HepG2 (cell line): ENCODE data around the gene CCT6A. TPM values are rescaled to one million over a fixed set of nuclear protein-coding genes. Genes with fewer than 3 reads are reported as not detected.

ENCODE experiments used
- ARID2 ChIP-seq: sonication (generic); formaldehyde crosslinking; IDR thresholded peaks from 2 replicates; pipeline ENCODE4 v1.8.1; 2022; ENCODE audit warnings: mild to moderate bottlenecking, missing genetic modification reagents, borderline replicate concordance
- FOXO1 ChIP-seq: sonication (generic); formaldehyde crosslinking; IDR thresholded peaks from 2 replicates; pipeline ENCODE4 v1.4.0; 2020; ENCODE audit warnings: missing genetic modification reagents
- GMEB2 ChIP-seq: IDR thresholded peaks from 2 replicates; pipeline ENCODE4 v1.6.1; 2016; ENCODE audit warnings: missing biosample characterization, missing genetic modification reagents, low read depth
- HDAC1 ChIP-seq: sonication (generic); formaldehyde crosslinking; IDR thresholded peaks from 2 replicates; pipeline ENCODE4 v1.5.1; 2020; ENCODE audit warnings: mild to moderate bottlenecking, missing genetic modification reagents
- HNRNPL ChIP-seq: fragments of 200-400 bp; formaldehyde crosslinking; IDR thresholded peaks from 2 replicates; pipeline ENCODE4 v1.6.1; 2017; ENCODE audit warnings: mild to moderate bottlenecking, low read depth, low read length
- MED13 ChIP-seq: sonication (generic); formaldehyde crosslinking; IDR thresholded peaks from 2 replicates; pipeline ENCODE4 v1.5.0; 2020; ENCODE audit warnings: missing genetic modification reagents
- RERE ChIP-seq: IDR thresholded peaks from 2 replicates; pipeline ENCODE4 v1.6.1; 2016; ENCODE audit warnings: low read depth, missing genetic modification reagents, missing compliant biosample characterization
- SNAI1 ChIP-seq: sonication (generic); formaldehyde crosslinking; IDR thresholded peaks from 2 replicates; pipeline ENCODE4 v1.5.0; 2020; ENCODE audit warnings: mild to moderate bottlenecking, missing genetic modification reagents, borderline replicate concordance
- SOX5 ChIP-seq: IDR thresholded peaks from 2 replicates; pipeline ENCODE4 v1.6.1; 2016; ENCODE audit warnings: borderline replicate concordance
- STAT5B ChIP-seq: sonication (generic); formaldehyde crosslinking; IDR thresholded peaks from 2 replicates; pipeline ENCODE4 v1.4.0; 2020; ENCODE audit warnings: missing genetic modification reagents
- ZNF136 ChIP-seq: sonication (generic); formaldehyde crosslinking; IDR thresholded peaks from 2 replicates; pipeline ENCODE4 v1.8.1; 2022; ENCODE audit warnings: low read depth, mild to moderate bottlenecking, moderate library complexity, missing genetic modification reagents
- ZNF281 ChIP-seq: sonication (generic); formaldehyde crosslinking; IDR thresholded peaks from 2 replicates; pipeline ENCODE4 v1.4.0; 2020; ENCODE audit warnings: missing genetic modification reagents, borderline replicate concordance
- ZNF362 ChIP-seq: sonication (generic); formaldehyde crosslinking; IDR thresholded peaks from 2 replicates; pipeline ENCODE4 v1.4.0; 2020; ENCODE audit warnings: missing genetic modification reagents, mild to moderate bottlenecking, borderline replicate concordance
- ZNF382 ChIP-seq: sonication (generic); formaldehyde crosslinking; IDR thresholded peaks from 2 replicates; pipeline ENCODE4 v1.5.0; 2020; ENCODE audit warnings: missing genetic modification reagents, mild to moderate bottlenecking, borderline replicate concordance
- ZNF629 ChIP-seq: sonication (generic); formaldehyde crosslinking; conservative IDR thresholded peaks from 2 replicates; pipeline ENCODE4 v1.5.0; 2020; ENCODE audit warnings: missing genetic modification reagents
- ZNF792 ChIP-seq: IDR thresholded peaks from 2 replicates; pipeline ENCODE4 v1.6.1; 2016
- ZSCAN5A ChIP-seq: sonication (generic); formaldehyde crosslinking; IDR thresholded peaks from 2 replicates; pipeline ENCODE4 v1.8.0; 2022; ENCODE audit warnings: mild to moderate bottlenecking, missing genetic modification reagents, borderline replicate concordance
- polyA plus RNA-seq, 8 experiments: library from polyadenylated mRNA; depleted of rRNA in 3 of 8; stranded (reverse) in 7 of 8; unstranded in 1 of 8; fragments of >200 nt; fragmentation: Illumina TruSeq in 4 of 8; extraction: Trizol in 4 of 8; gene quantifications; 2 replicates each; pipeline versions ENCODE4 v1.2.1 to v1.2.3, GENCODE V29; 2011 to 2016; ENCODE audit warnings: low read depth in 4 of 8, missing spikeins in 1 of 8, mixed read lengths in 1 of 8; ENCODE audit not compliant: insufficient read depth in 1 of 8
- total RNA-seq, 5 experiments: library from RNA; depleted of rRNA; stranded (reverse); fragments of >200 nt; fragmentation: Illumina TruSeq; extraction: Trizol; gene quantifications; 2 replicates each; pipeline ENCODE4 v1.2.3, GENCODE V29; 2016; ENCODE audit warnings: low read depth in 1 of 5

CCT6A gene
- total and polyA plus RNA-seq, 2 of the 13 experiments (the other 11 are each of a cell fraction or from before 2014, with no cell fraction given): 219 to 292 TPM

GRCh38 chr7:56028942-56029630 lies 22.5 kb upstream of the CCT6A start (continued):
- TF ChIP-seq STAT5B (no peak), RERE (CRISPR knock-in tag) (no peak), ZNF382 (CRISPR knock-in tag) (no peak), HNRNPL (no peak), SNAI1 (CRISPR knock-in tag) (0 out of 2 replicates have a peak, but pooled peaks have one; percentile 53), ZNF629 (CRISPR knock-in tag) (no peak), ZSCAN5A (CRISPR knock-in tag) (no peak), ZNF136 (no peak), FOXO1 (CRISPR knock-in tag) (no peak), MED13 (CRISPR knock-in tag) (no peak), SOX5 (CRISPR knock-in tag) (peak; percentile 85; the same call in 1 of the 2 replicates), ZNF792 (CRISPR knock-in tag) (peak; percentile 17; the same call in 1 of the 2 replicates), ZNF362 (peak; percentile 80), HDAC1 (CRISPR knock-in tag) (no peak; the same call in none of the 2 replicates), ZNF281 (CRISPR knock-in tag) (no peak), ARID2 (CRISPR knock-in tag) (peak; percentile 61; the same call in 1 of the 2 replicates), GMEB2 (no peak)
